GM12891 (cell line): ENCODE results near the gene KCP.

Experiments used
- POLR2A ChIP-seq: IDR thresholded peaks from 2 replicates; pipeline ENCODE4 v1.6.1; 2011; ENCODE audit warnings: low read depth, low read length, control low read depth
- POLR2AphosphoS5 ChIP-seq: IDR thresholded peaks from 2 replicates; pipeline ENCODE4 v1.6.1; 2011; ENCODE audit warnings: low read depth, low read length, control low read depth
- SPI1 ChIP-seq: IDR thresholded peaks from 2 replicates; pipeline ENCODE4 v1.6.1; 2011; ENCODE audit warnings: low read depth, low read length, control low read depth
- TAF1 ChIP-seq: IDR thresholded peaks from 2 replicates; pipeline ENCODE4 v1.6.1; 2011; ENCODE audit warnings: low read depth, low read length, control low read depth

DNA sequence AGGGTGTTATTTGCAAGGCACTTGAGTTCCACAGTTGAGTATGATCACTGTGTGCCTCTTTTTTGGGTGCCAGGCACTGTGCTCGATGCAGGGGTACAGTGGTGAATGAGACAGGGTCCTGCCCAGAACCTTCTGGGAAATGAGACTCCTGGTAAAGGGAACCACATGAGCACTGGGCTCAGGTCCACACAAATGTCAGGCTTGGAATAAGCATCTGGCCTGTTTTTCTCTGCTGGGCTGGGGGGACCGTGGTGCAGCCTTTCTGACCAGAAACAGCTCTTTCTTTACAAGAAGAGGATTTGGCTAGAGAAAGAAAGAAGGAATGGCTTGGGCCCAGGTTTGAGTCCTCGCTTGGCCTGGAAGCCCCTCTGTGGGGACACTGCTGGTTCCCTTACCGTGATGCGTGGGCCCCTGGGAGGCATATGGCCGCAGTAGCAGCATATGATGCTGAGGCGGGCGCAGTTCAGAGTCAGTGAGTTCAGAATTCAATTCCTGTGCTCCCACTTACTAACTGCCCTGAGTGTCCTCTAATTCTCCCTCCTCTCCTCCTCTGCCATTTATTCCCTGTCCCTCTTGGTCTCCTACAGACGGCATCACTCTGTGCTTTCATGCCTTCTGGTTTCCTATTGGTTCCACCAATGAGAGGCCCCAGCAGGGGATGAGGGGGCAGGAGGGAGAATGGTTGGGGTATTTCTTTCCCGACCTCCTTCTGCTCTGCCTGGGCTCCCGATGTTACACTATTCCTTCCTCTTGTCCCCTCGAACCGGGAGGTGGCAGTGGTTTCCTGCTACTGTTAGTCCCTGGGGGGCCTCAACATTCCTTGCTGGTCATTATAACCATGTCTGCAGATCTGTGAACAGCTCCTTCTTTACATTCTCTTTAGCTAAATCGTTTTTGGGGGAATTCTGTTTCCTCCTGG is 9.6 kb upstream of the KCP start:
- TF ChIP-seq POLR2A (no peak), TAF1 (no peak), POLR2AphosphoS5 (no peak), SPI1 (no peak)
